CD4-positive, alpha-beta memory T cell (primary cell): ENCODE data around the gene UBP1. TPM values are rescaled to one million over a fixed set of nuclear protein-coding genes. Genes with fewer than 3 reads are reported as not detected.
A peak's percentile ranks its signal among the peaks of the same experiment; 100 is the strongest.

Experiments used
- CTCF ChIA-PET: fragments of 350-600 bp; sonication (Branson Sonifier 250); formaldehyde crosslinking; loops from one replicate; lab custom pipeline; 2021; ENCODE audit warnings: inconsistent platforms; ENCODE audit not compliant: partially characterized antibody; lab: Charles Lee
- POLR2A ChIA-PET: fragments of 350-600 bp; sonication (Branson Sonifier 250); formaldehyde crosslinking; loops from one replicate; lab custom pipeline; 2021; ENCODE audit not compliant: partially characterized antibody; lab: Charles Lee
- DNase-seq, 5 donors: peaks; one replicate each; pipeline versions ENCODE4 v3.0.0 to v3.0.0-alpha.2; 2020 to 2022; ENCODE audit warnings: mixed read lengths in 1 of 5
- H3K27ac ChIP-seq: one replicate; pipeline ENCODE4 v1.7.0; 2013; ENCODE audit warnings: low read depth, low read length
- H3K27me3 ChIP-seq: 2 replicates; pipeline ENCODE4 v1.7.0; 2013; ENCODE audit warnings: mild to moderate bottlenecking, low read length, moderate library complexity; ENCODE audit not compliant: insufficient read depth
- H3K36me3 ChIP-seq: 2 replicates; pipeline ENCODE4 v1.7.0; 2013; ENCODE audit warnings: mild to moderate bottlenecking, low read length, moderate library complexity; ENCODE audit not compliant: insufficient read depth
- H3K4me1 ChIP-seq: 2 replicates; pipeline ENCODE4 v1.7.0; 2013; ENCODE audit warnings: mild to moderate bottlenecking, low read length, moderate library complexity; ENCODE audit not compliant: insufficient read depth
- H3K4me3 ChIP-seq, 2 donors: one replicate each; pipeline ENCODE4 v1.7.0; 2013; ENCODE audit warnings: low read length in 2 of 2, mild to moderate bottlenecking in 1 of 2
- H3K9me3 ChIP-seq, 2 donors: one replicate each; pipeline ENCODE4 v1.7.0; 2013; ENCODE audit warnings: low read length in 2 of 2, control low read depth in 1 of 2; ENCODE audit not compliant: control insufficient read depth in 1 of 2
- H3K27ac Mint-ChIP-seq, 7 donors: one replicate each; pipeline ENCODE4 v1.8.0; 2020 to 2021; ENCODE audit warnings: mixed read lengths in 7 of 7, mild to moderate bottlenecking in 6 of 7, inconsistent platforms in 3 of 7, moderate library complexity in 3 of 7
- H3K27me3 Mint-ChIP-seq, 2 donors: one replicate each; pipeline ENCODE4 v1.8.0; 2020 to 2021; ENCODE audit warnings: mixed read lengths in 2 of 2
- H3K36me3 Mint-ChIP-seq, 2 donors: one replicate each; pipeline ENCODE4 v1.8.0; 2020 to 2021; ENCODE audit warnings: mixed read lengths in 2 of 2, inconsistent platforms in 1 of 2, mild to moderate bottlenecking in 1 of 2
- H3K4me1 Mint-ChIP-seq, 4 donors: one replicate each; pipeline ENCODE4 v1.8.0; 2020 to 2021; ENCODE audit warnings: mixed read lengths in 4 of 4, mild to moderate bottlenecking in 1 of 4
- H3K4me3 Mint-ChIP-seq, 8 donors: one replicate each; pipeline ENCODE4 v1.8.0; 2020 to 2021; ENCODE audit warnings: mixed read lengths in 8 of 8, mild to moderate bottlenecking in 7 of 8, moderate library complexity in 6 of 8, inconsistent platforms in 3 of 8
- H3K9me3 Mint-ChIP-seq, 8 donors: one replicate each; pipeline ENCODE4 v1.8.0; 2020 to 2021; ENCODE audit warnings: mixed read lengths in 8 of 8, mild to moderate bottlenecking in 5 of 8, inconsistent platforms in 3 of 8, moderate library complexity in 1 of 8
- intact Hi-C: fragments of 100-400 bp; cut with micrococcal nuclease; formaldehyde crosslinking; loops from one replicate; pipeline ENCODE4 v1.15.1; 2023
- polyA plus RNA-seq, 2 donors: library from polyadenylated mRNA; unstranded; fragments of 300-500 nt; fragmentation: Illumina TruSeq; gene quantifications; one replicate each; pipeline ENCODE4 v1.2.3, GENCODE V29; 2021
- total RNA-seq, 2 experiments: library from RNA; stranded (reverse); gene quantifications; one replicate each; pipeline ENCODE4 v1.2.3, GENCODE V29; 2021

UBP1 gene
- total and polyA plus RNA-seq, 4 experiments from 2014 or later, result 7.0 to 94.1 (median 53.2) TPM

DNA sequence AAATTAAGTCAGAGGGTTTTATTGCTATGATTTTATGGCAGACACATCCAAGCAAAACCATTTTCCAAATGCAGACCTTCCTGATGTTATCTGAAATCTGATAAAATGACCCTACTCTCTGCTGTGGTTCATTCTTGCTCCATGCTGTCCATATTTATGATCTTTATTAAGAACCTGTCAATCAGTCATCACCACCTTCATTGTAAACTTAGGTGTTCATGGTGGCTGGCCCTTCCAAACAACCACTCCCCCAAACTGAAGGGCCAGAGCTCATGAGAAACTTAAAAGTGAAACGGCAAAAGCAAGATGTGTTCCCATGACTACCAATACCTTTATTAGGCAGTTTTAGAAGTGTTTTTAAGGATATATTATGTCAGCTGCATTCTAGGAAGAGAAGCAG is 53.6 kb downstream of the UBP1 start:
- intact Hi-C loops, result no loop called here
- H3K27ac ChIP-seq, result no peak overlapping the region
- H3K9me3 ChIP-seq, result no peaks in the 10 kb centered on the region
- H3K4me1 ChIP-seq, result peaks cover 6% of the 10 kb centered on the region
- H3K27ac Mint-ChIP-seq, result peak overlapping the region in 1 of 7 donors; percentile 62
- H3K36me3 Mint-ChIP-seq, result peaks cover 37 to 54% of the 10 kb centered on the region in 2 donors
- DNase-seq, result no peak
- no peaks in the 10 kb centered on the region for H3K27me3 ChIP-seq
- ChIA-PET POLR2A (interaction anchor here (2.4 kb wide), 1 partner anchor 54 kb away, joined by 7 read pairs; the partner anchor contains the start of gene UBP1), CTCF (interaction anchor here (1.1 to 2.8 kb wide), 2 partner anchors 14 to 255 kb away, joined by 5 to 24 read pairs; no protein-coding TSS in a partner anchor)
- no peak overlapping the region for H3K4me3 ChIP-seq
- no peaks in the 10 kb centered on the region for H3K9me3 Mint-ChIP-seq
- no peaks in the 10 kb centered on the region for H3K27me3 Mint-ChIP-seq
- H3K36me3 ChIP-seq, result peaks cover 30% of the 10 kb centered on the region
- no peak overlapping the region for H3K4me3 Mint-ChIP-seq
- H3K4me1 Mint-ChIP-seq, result peaks cover 4 to 20% (median 10%) of the 10 kb centered on the region in 4 donors

- Mint-ChIP-seq H3K27me3 (no peaks in the 10 kb centered on the region), H3K4me1 (peaks cover 4 to 20% (median 9%) of the 10 kb centered on the region in 4 donors), H3K4me3 (no peak overlapping the region), H3K27ac (peak overlapping the region in 3 of 7 donors; percentile 23 to 66 (median 42)), H3K36me3 (peaks cover 27 to 42% of the 10 kb centered on the region in 2 donors), H3K9me3 (no peaks in the 10 kb centered on the region)
- Histone ChIP-seq H3K36me3 (peaks cover 23% of the 10 kb centered on the region), H3K4me3 (no peak overlapping the region), H3K27ac (no peak overlapping the region), H3K4me1 (peaks cover 5% of the 10 kb centered on the region), H3K9me3 (no peaks in the 10 kb centered on the region), H3K27me3 (no peaks in the 10 kb centered on the region)
- peak in 1 of 5 donors; percentile 43 for DNase-seq
- ChIA-PET CTCF (interaction anchor here (2.8 kb wide), 1 partner anchor 12 kb away, joined by 24 read pairs; no protein-coding TSS in a partner anchor), POLR2A (interaction anchor here (2.4 kb wide), 1 partner anchor 55 kb away, joined by 7 read pairs; the partner anchor contains the start of gene UBP1)
- intact Hi-C loops, result no loop called here
Measured at GRCh38 chr3:33385423-33385822, 54.8 kb downstream of the UBP1 start.

GRCh38 chr3:33383951-33384350 is 56.3 kb downstream of the UBP1 start:
- CTCF ChIA-PET, result interaction anchor here (2.0 kb wide), 1 partner anchor 11 kb away, joined by 11 read pairs; no protein-coding TSS in a partner anchor
- H3K27ac Mint-ChIP-seq, result peak overlapping the region in 1 of 7 donors; percentile 37
- Histone ChIP-seq H3K27me3 (no peaks in the 10 kb centered on the region), H3K36me3 (peaks cover 11% of the 10 kb centered on the region), H3K4me1 (peaks cover 5% of the 10 kb centered on the region), H3K4me3 (no peak overlapping the region), H3K27ac (no peak overlapping the region), H3K9me3 (no peaks in the 10 kb centered on the region)
- no peaks in the 10 kb centered on the region for H3K27me3 Mint-ChIP-seq
- H3K36me3 Mint-ChIP-seq, result peaks cover 15 to 29% of the 10 kb centered on the region in 2 donors
- no peaks in the 10 kb centered on the region for H3K9me3 Mint-ChIP-seq
- intact Hi-C loops, result no loop called here
- H3K4me3 Mint-ChIP-seq, result no peak overlapping the region
- no peak for DNase-seq
- POLR2A ChIA-PET, result no interaction called here
- peaks cover 4 to 15% (median 8%) of the 10 kb centered on the region in 4 donors for H3K4me1 Mint-ChIP-seq

GRCh38 chr3:33380653-33381052 is 59.6 kb downstream of the UBP1 start:
- intact Hi-C loops, result no loop called here
- peak overlapping the region in 1 of 7 donors; percentile 25 for H3K27ac Mint-ChIP-seq

GRCh38 chr3:33377931-33378330 is 62.3 kb downstream of the UBP1 start:
- Mint-ChIP-seq H3K4me3 (no peak overlapping the region), H3K9me3 (no peaks in the 10 kb centered on the region), H3K27ac (no peak overlapping the region), H3K36me3 (no peaks in the 10 kb centered on the region), H3K27me3 (peaks cover under 1% of the 10 kb centered on the region in 2 donors), H3K4me1 (peaks cover under 1 to 5% (median 1%) of the 10 kb centered on the region in 4 donors)
- intact Hi-C loops, result loop anchor here (10.0 kb wide), 1 partner anchor 407 kb away; no protein-coding TSS in a partner anchor
- Histone ChIP-seq H3K27ac (no peak overlapping the region), H3K9me3 (no peaks in the 10 kb centered on the region), H3K36me3 (no peaks in the 10 kb centered on the region), H3K4me3 (no peak overlapping the region), H3K4me1 (no peaks in the 10 kb centered on the region), H3K27me3 (no peaks in the 10 kb centered on the region)
- no peak for DNase-seq
- CTCF ChIA-PET, result interaction anchor here (1.2 kb wide), 1 partner anchor 17 kb away, joined by 3 read pairs; no protein-coding TSS in a partner anchor
- POLR2A ChIA-PET, result no interaction called here

More at GRCh38 chr3:33380653-33381052, 59.6 kb downstream of the UBP1 start:
- Histone ChIP-seq H3K4me1 (peaks cover 3% of the 10 kb centered on the region), H3K36me3 (no peaks in the 10 kb centered on the region), H3K4me3 (no peak overlapping the region), H3K27ac (no peak overlapping the region), H3K27me3 (no peaks in the 10 kb centered on the region), H3K9me3 (no peaks in the 10 kb centered on the region)
- POLR2A ChIA-PET, result no interaction called here
- no peak for DNase-seq
- H3K4me3 Mint-ChIP-seq, result no peak overlapping the region
- H3K27me3 Mint-ChIP-seq, result no peaks in the 10 kb centered on the region
- peaks cover 0 to 5% of the 10 kb centered on the region in 2 donors for H3K36me3 Mint-ChIP-seq
- CTCF ChIA-PET, result no interaction called here
- peaks cover 0 to 8% (median 3%) of the 10 kb centered on the region in 4 donors for H3K4me1 Mint-ChIP-seq
- no peaks in the 10 kb centered on the region for H3K9me3 Mint-ChIP-seq

- Histone ChIP-seq H3K9me3 (no peaks in the 10 kb centered on the region), H3K4me3 (no peak overlapping the region), H3K4me1 (no peaks in the 10 kb centered on the region), H3K27me3 (no peaks in the 10 kb centered on the region), H3K36me3 (no peaks in the 10 kb centered on the region), H3K27ac (no peak overlapping the region)
- no peaks in the 10 kb centered on the region for H3K9me3 Mint-ChIP-seq
- POLR2A ChIA-PET, result no interaction called here
- CTCF ChIA-PET, result interaction anchor here (1.2 kb wide), 1 partner anchor 17 kb away, joined by 3 read pairs; no protein-coding TSS in a partner anchor
- H3K27me3 Mint-ChIP-seq, result peaks cover 1 to 5% of the 10 kb centered on the region in 2 donors
- DNase-seq, result no peak
- H3K4me3 Mint-ChIP-seq, result no peak overlapping the region
- no peaks in the 10 kb centered on the region for H3K36me3 Mint-ChIP-seq
- H3K27ac Mint-ChIP-seq, result no peak overlapping the region
- peaks cover 2 to 7% (median 6%) of the 10 kb centered on the region in 4 donors for H3K4me1 Mint-ChIP-seq
- intact Hi-C loops, result loop anchor here (10.0 kb wide), 1 partner anchor 407 kb away; no protein-coding TSS in a partner anchor
Measured at GRCh38 chr3:33377489-33377888, 62.7 kb downstream of the UBP1 start.

- no peak overlapping the region for H3K4me3 Mint-ChIP-seq
- H3K27me3 Mint-ChIP-seq, result peaks cover 9 to 10% of the 10 kb centered on the region in 2 donors
- H3K4me1 Mint-ChIP-seq, result peaks cover 2 to 7% (median 5%) of the 10 kb centered on the region in 4 donors
- Histone ChIP-seq H3K4me3 (no peak overlapping the region), H3K9me3 (no peaks in the 10 kb centered on the region), H3K27me3 (no peaks in the 10 kb centered on the region), H3K27ac (no peak overlapping the region), H3K36me3 (no peaks in the 10 kb centered on the region), H3K4me1 (no peaks in the 10 kb centered on the region)
- H3K9me3 Mint-ChIP-seq, result peaks cover 0 to 4% (median 0%) of the 10 kb centered on the region in 8 donors
- CTCF ChIA-PET, result interaction anchor here (0.7 to 2.9 kb wide), 38 partner anchors 8 to 862 kb away, joined by 3 to 45 read pairs (median 5); partner anchors contain the start of gene CCR4
- intact Hi-C loops, result loop anchor here (1.0 to 10.0 kb wide), 5 partner anchors 242 to 861 kb away; no protein-coding TSS in a partner anchor
- POLR2A ChIA-PET, result interaction anchor here (0.7 to 1.4 kb wide), 2 partner anchors 68 to 425 kb away, joined by 4 to 9 read pairs; no protein-coding TSS in a partner anchor
- no peaks in the 10 kb centered on the region for H3K36me3 Mint-ChIP-seq
- no peak for DNase-seq
- peak overlapping the region in 1 of 7 donors; percentile 51 for H3K27ac Mint-ChIP-seq
Measured at GRCh38 chr3:33373082-33373437, 67.1 kb downstream of the UBP1 start.
